A673 (cell line): Measurements from ENCODE around the gene PTRH1. TPM values are rescaled to one million over a fixed set of nuclear protein-coding genes. Genes with fewer than 3 reads are reported as not detected.

ENCODE experiments used
- BruUV-seq: library from RNA; stranded (reverse); fragments of 400-500 nt; replicated peaks from 2 replicates; lab custom pipeline; 2021; lab: Mats Ljungman, UMichigan
- CTCF ChIA-PET: fragments of 300-600 bp; sonication (Branson Sonifier 250); formaldehyde crosslinking; loops from one replicate; lab custom pipeline; 2022; ENCODE audit warnings: antibody characterized with exemption; lab: Charles Lee
- POLR2A ChIA-PET: fragments of 300-600 bp; sonication (Branson Sonifier 250); formaldehyde crosslinking; loops from one replicate; lab custom pipeline; 2022; ENCODE audit warnings: antibody characterized with exemption; ENCODE audit not compliant: low non-redundant PET; lab: Charles Lee
- DNase-seq: peaks from one replicate; pipeline ENCODE4 v3.0.0-alpha.2; 2015; ENCODE audit warnings: low spot score
- H3K27ac ChIP-seq: fragments of 200-600 bp; sonication (generic); 2 replicates; pipeline ENCODE4 v1.5.1; 2016; ENCODE audit warnings: mixed run types, low read depth, mild to moderate bottlenecking, mixed read lengths, antibody characterized with exemption, low read length; ENCODE audit not compliant: poor library complexity, severe bottlenecking
- H3K27me3 ChIP-seq: fragments of 200-600 bp; sonication (generic); replicated peaks from 2 replicates; pipeline ENCODE4 v1.6.1; 2017; ENCODE audit warnings: mixed run types, low read depth, mild to moderate bottlenecking, mixed read lengths, antibody characterized with exemption, low read length; ENCODE audit not compliant: insufficient read depth, poor library complexity
- H3K36me3 ChIP-seq: fragments of 200-600 bp; sonication (generic); 2 replicates; pipeline ENCODE4 v1.6.1; 2016; ENCODE audit warnings: mixed run types, mild to moderate bottlenecking, mixed read lengths, antibody characterized with exemption, low read length; ENCODE audit not compliant: insufficient read depth, poor library complexity, severe bottlenecking
- H3K4me1 ChIP-seq: fragments of 200-600 bp; sonication (generic); 2 replicates; pipeline ENCODE4 v1.6.1; 2017; ENCODE audit warnings: mixed run types, mild to moderate bottlenecking, mixed read lengths, antibody characterized with exemption, low read length; ENCODE audit not compliant: insufficient read depth, poor library complexity, severe bottlenecking
- H3K4me3 ChIP-seq: fragments of 200-600 bp; sonication (generic); 2 replicates; pipeline ENCODE4 v1.5.1; 2016; ENCODE audit warnings: low read depth, mixed run types, mild to moderate bottlenecking, mixed read lengths, low read length; ENCODE audit not compliant: poor library complexity, severe bottlenecking
- H3K9me3 ChIP-seq: fragments of 200-600 bp; sonication (generic); 2 replicates; pipeline ENCODE4 v1.6.1; 2016; ENCODE audit warnings: mixed run types, low read depth, mild to moderate bottlenecking, mixed read lengths, antibody characterized with exemption, low read length; ENCODE audit not compliant: poor library complexity, severe bottlenecking
- CTCF ChIP-seq: fragments of 300-800, 200-600 bp; sonication (generic); conservative IDR thresholded peaks from 2 replicates; pipeline ENCODE4 v1.5.1; 2017; ENCODE audit warnings: low read depth, mild to moderate bottlenecking, antibody characterized with exemption, low read length, moderate library complexity, mixed read lengths
- EZH2 ChIP-seq: fragments of 200-600 bp; sonication (generic); IDR thresholded peaks from 2 replicates; pipeline ENCODE4 v1.6.1; 2017; ENCODE audit warnings: borderline replicate concordance, low read depth, mild to moderate bottlenecking, mixed read lengths, antibody characterized with exemption, low read length; ENCODE audit not compliant: poor library complexity, severe bottlenecking
- intact Hi-C: fragments of 100-400 bp; cut with micrococcal nuclease; formaldehyde crosslinking; loops from one replicate; pipeline ENCODE4 v1.10.0; 2022; ENCODE audit not compliant: unreplicated experiment
- total RNA-seq: library from RNA; stranded (reverse); gene quantifications from 2 replicates; pipeline ENCODE4 v1.2.3, GENCODE V29; 2021

PTRH1 gene
- total RNA-seq, 1 experiment from 2014 or later, result 9.3 TPM

GRCh38 chr9:127731938-127732337, 16.5 kb upstream of the PTRH1 start:
- Histone ChIP-seq H3K36me3 (no peaks in the 10 kb centered on the region), H3K27ac (no peak overlapping the region), H3K9me3 (no peaks in the 10 kb centered on the region), H3K4me1 (peaks cover 10% of the 10 kb centered on the region), H3K27me3 (no peaks in the 10 kb centered on the region), H3K4me3 (no peak overlapping the region)
- TF ChIP-seq EZH2, result no peak
- TF ChIP-seq CTCF, result no peak
- ChIA-PET CTCF (no interaction called here), POLR2A (no interaction called here)
- no TSS peak for BruUV-seq
- intact Hi-C loops, result no loop called here
- DNase-seq, result no peak

GRCh38 chr9:127730799-127731410, 15.4 kb upstream of the PTRH1 start:
- POLR2A ChIA-PET, result no interaction called here

DNA sequence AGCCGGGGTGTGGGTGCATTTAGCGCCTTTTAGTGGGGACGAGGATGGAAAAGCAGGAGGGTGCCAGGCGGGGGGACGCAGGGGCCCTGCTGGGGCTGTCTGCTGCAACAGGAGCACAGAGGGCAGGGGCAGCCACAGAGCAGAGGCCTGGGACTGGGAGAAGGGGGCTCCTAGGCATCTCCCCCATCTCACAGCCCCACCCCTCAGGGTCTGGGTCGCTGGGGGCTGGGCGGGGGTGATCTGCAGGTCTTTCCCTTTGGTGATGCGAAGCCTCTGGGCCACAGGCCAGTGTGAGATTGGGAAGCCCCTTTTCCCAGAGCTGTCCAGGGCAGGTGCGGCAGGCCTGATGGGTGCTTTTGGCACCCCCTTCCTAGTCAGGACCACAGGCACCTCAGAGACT, 14.8 kb upstream of the PTRH1 start:
- H3K4me1 ChIP-seq, result peaks cover 6% of the 10 kb centered on the region
- no peak overlapping the region for H3K4me3 ChIP-seq
- H3K27ac ChIP-seq, result no peak overlapping the region
- H3K9me3 ChIP-seq, result no peaks in the 10 kb centered on the region
- no TSS peak for BruUV-seq
- no peak for DNase-seq
- no peaks in the 10 kb centered on the region for H3K36me3 ChIP-seq
- POLR2A ChIA-PET, result no interaction called here
- TF ChIP-seq EZH2 (no peak), CTCF (no peak)
- CTCF ChIA-PET, result no interaction called here
- intact Hi-C loops, result no loop called here
- H3K27me3 ChIP-seq, result no peaks in the 10 kb centered on the region

More at GRCh38 chr9:127730799-127731410, 15.4 kb upstream of the PTRH1 start:
- Histone ChIP-seq H3K27ac (no peak overlapping the region), H3K27me3 (no peaks in the 10 kb centered on the region), H3K36me3 (no peaks in the 10 kb centered on the region), H3K4me3 (no peak overlapping the region), H3K4me1 (peaks cover 10% of the 10 kb centered on the region), H3K9me3 (no peaks in the 10 kb centered on the region)
- no TSS peak for BruUV-seq
- intact Hi-C loops, result no loop called here
- TF ChIP-seq EZH2 (no peak), CTCF (no peak)
- DNase-seq, result no peak
- CTCF ChIA-PET, result no interaction called here
